T-helper 2 cell treated with Interferon-gamma antibody and Interleukin-4, amounts not matched to agents 100 ng/mL and 5 ng/mL, for 36 hours (primary cell): ENCODE measurements around the gene BRD3OS. TPM values are rescaled to one million over a fixed set of nuclear protein-coding genes. Genes with fewer than 3 reads are reported as not detected.

ENCODE experiments used
- total RNA-seq: library from RNA; stranded (reverse); gene quantifications from 2 replicates; pipeline ENCODE4 v1.2.3, GENCODE V29; 2022

Gene BRD3OS
- total RNA-seq, 1 donor from 2014 or later, result 12.2 TPM

Other genes with a start within 250 kb of the BRD3OS start
- 7.0 and 7.3 TPM in 2 replicates for gene VAV2, start 33.2 kb upstream of the BRD3OS start, total RNA-seq
- gene BRD3, start 42.5 kb downstream of the BRD3OS start, total RNA-seq, result 29.8 and 37.9 TPM in 2 replicates
- 46.0 and 47.9 TPM in 2 replicates for gene WDR5, start 110.6 kb downstream of the BRD3OS start, total RNA-seq
- 40.9 and 74.8 TPM in 2 replicates for gene RNU6ATAC, start 139.1 kb downstream of the BRD3OS start, total RNA-seq